H4 (cell line): ENCODE results near the gene PPP2R2C. TPM values are rescaled to one million over a fixed set of nuclear protein-coding genes. Genes with fewer than 3 reads are reported as not detected.

Experiments used
- DNase-seq: peaks from one replicate; pipeline ENCODE4 v3.0.0-alpha.2; 2015; ENCODE audit warnings: low spot score
- total RNA-seq: library from RNA; depleted of rRNA; stranded (reverse); fragments of >200 nt; shearing (Covaris generic); gene quantifications from 2 replicates; pipeline ENCODE4 v1.2.3, GENCODE V29; 2014

The PPP2R2C gene
- total RNA-seq, 1 experiment from 2014 or later: 0.91 TPM

DNA sequence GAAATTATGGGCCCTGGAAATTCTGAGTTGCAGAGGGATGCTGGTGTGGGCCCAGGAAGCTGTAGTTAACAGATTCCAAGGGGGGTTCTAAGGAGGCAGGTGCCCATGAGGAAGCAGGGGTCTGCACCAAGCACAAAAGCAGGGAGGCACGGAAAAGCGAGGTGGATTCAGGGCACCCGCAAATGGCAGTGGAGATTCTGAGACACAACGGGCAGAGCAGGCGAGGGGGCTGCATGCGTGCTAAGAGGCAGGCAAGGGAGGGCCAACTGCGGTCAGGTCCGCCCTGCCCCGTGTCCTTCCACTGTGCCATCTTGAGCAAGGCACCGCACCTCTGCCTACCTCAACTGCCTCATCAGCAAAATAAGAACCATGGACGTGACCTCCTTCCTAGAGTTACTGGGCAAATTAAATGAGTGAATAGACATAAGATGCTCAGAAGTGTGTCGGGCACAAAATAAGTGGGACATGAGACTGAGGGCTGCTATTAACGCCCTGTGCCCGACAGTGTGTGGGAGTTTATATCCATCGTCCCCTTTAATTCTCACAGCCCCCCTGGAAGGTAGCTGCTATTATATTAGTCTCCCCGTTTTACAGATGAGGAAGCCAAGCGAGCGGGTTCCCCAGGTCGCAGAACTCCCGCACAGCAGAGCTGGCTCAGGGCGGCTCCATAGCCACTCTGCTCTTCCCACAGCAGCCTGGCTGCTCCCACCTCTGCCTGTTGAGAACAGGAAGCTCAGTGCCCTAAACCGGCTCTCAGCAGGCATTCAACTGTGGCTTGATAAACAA lies 67.6 kb downstream of the PPP2R2C start:
- DNase-seq: no peak

DNA sequence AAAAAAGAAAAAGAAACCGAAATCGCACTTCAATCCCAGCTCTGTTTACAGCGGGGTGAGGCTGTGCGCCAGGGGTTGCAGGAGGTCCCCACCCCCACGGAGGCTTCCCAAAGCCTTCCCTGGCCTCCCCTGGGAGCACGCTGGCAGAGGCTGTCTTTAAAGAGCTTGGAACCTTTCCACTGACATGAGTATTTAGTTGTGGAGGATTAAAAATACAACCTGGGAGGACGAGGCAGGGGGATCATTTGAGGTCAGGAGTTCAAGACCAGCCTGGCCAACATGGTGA lies 69.1 kb downstream of the PPP2R2C start:
- no peak for DNase-seq

DNA sequence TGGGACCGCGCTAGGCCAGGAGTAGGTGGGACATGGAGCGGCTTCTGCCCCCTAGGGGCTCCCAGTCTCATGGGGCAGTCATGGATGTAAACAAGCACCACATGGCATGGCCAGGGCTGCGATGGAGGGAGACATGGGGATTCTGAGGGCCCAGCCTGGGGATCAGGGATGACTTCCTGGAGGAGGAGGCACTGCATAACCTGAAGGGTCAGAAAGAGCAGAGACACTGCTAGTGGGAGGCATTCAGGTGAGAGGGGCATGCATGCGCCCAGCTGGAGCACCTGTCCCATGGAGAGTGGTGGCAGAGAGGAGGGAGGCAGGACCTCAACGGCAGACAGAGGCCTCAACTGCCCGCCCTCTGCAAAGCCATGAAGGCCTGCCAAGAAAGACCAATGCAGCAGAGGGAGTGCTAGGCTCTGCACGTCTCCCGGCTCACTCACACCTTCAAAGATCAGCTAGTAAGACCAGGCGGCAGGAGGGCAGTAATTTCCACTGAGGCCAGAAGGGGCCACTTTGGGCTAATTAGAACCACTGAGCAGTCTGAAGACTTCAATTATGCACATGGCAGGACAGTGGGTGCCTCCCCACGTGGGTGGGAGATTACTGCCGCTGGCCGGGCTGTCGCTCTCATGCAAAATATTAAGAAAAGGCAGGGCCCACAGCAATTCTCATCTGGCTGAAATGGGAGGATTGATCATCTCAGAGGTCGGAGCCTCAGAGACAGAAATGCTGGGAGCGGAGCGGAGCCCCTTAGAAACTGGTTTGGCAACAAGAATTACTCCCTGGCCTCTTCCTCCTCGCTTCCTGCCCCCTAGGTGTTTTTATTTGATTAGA lies 69.6 kb downstream of the PPP2R2C start:
- DNase-seq: no peak

DNA sequence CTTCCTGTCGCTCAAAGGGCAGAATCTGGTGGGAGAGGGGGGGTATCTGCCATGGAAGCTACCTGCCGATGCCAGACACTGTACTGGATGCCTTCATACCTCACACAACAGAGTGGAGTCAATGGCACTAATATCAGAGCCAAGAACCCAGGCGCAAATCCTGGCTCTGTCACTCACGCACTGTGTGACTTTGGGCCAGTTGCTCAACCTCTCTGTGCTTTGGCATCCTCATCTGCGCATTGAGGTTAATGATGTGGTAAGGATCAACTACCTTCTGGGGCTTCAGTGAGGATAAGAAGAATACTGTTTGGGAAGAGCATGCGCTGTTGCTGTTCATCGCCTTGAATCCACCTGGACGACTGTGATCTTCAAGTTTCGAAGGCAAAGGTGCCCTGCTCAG lies 70.6 kb downstream of the PPP2R2C start:
- DNase-seq: no peak

DNA sequence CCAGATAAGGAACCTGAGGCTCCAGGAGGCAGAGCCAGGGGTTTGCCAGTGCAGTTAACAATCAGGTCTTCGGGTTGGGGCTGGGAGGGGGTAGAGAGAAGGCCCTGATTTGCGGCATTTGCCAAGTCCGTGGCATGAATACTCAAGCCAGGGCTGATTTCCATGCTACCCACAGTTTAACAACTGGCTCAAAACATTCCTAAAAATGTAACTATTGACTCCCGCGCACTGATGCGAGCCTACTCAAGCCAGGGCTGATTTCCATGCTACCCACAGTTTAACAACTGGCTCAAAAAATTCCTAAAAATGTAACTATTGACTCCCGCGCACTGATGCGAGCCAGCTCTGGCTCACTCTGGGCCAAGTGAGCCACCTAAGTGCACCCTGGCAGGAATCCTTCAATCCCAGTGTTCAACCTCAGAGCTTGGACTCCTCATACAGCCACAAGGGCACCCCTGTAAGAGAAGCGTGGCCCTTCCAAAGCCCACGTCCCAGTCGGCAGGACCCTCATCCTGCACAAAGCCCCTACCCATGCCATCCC lies 75.6 kb downstream of the PPP2R2C start:
- no peak for DNase-seq

DNA sequence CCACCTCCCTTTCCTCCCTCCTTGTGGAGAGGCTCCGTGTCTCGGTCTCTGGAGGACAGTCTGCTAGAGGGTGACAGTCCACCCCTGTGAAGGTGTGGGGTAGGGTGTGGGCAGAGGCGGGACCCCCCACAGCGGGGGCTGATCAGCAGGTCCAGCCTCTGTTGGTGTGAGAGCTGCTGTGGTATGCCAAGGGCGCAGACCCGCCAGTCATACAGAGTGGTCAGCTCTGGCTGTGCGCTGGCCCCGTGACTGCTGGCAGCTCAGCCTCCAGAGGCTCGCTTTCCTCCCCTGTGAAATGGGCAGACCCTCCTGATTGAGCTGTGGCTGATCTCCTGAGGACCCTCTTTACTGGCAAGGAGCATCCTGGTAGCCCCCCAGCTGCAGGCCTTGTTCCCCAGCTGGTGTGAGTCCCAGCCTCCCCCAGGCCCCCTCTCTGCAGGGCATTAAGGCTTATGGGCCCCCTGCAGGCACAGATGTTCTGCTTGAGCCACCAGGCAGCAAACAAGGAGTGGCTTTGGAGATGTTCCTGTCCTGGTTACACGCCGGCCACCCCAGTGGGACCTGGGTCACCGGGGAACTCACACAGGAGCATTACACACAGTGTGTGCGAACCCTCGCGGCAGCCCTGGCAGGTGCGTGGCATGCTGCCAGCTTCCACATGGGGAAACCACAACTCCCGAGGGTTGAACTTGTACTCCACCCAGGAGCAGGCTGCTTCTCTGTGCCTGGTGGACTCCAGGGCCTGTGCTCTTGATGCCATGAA lies 76.8 kb downstream of the PPP2R2C start:
- DNase-seq: no peak

DNA sequence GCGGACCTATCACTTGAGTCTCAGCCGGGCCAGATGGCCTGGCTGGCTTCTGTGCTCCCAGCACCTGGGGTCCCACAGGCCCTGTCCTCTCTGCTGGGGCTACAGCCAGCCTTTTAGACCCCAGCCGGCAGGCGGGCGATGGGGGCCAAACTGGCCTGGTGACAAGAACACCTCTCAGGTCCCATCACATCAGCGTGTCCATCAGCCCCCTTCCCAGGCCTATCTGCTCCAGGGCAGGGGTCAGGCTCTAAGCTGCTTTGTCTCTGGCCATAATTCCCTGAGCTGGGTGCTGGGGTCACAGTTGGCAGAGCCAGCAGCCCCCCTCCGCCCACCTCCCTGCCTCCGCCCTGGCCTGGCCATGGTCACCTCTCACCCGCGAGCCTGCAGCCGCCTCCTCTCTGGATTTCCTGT lies 77.7 kb downstream of the PPP2R2C start:
- DNase-seq: no peak

DNA sequence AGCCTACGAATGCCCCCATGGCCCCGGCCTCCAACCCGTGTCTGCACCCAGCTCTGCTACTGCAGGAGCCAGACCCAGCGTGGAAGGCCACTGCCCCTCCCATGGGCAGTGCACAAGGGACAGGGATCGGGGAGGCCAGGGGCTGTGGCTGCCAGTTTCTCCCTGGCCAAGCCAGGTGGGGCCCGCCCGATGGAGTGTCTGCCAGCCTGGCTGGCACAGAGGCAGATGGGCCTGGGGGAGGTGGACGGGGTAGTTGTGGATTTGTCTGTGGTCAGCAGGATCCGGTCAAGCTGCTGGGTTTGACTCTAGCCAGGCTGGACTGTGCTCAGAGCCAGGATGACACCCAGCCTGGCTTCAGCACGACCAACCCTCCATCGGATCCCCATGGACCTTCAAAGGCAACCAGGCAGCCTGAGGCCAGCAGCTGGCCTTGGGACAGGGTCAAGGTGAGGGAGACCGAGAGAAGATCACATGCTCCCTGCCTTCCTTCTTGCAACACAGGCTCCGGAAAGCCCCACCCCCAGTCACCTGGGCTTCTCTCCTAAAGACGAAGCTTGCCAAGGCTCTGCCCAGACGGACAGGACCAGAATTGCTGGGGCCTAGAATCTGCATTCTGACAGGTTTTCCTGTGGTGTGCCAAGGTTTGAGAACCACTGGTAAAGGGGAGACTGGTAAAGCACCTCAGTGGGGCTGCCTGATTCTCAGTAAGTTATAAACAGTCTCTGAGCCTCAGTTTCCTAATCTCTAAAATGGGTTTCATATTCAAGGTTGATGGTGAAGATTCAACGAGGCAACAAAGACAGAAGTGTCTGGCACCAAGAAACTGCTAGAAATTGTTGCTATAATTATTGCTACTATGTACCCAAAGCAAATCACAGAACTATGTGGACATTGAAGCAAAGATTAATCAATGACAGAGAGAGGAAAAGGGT lies 78.6 kb downstream of the PPP2R2C start:
- no peak for DNase-seq

DNA sequence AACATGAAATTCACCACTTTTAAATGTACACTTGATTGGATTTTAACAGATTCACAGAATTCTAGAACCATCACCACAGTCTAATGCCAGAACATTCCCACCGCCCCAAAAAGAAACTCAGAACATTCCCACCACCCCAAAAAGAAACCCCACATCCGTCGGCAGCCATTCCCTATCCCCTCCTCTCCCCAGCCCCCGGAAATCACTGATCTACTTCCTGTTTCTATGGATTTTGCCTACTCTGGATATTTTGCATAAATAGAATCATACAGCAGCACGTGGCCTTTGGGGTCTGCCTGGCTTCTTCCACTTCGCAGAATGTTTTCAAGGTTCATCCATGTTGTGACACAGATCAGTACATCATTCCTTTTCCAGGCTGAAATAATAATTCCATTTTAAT lies 79.3 kb downstream of the PPP2R2C start:
- no peak for DNase-seq

DNA sequence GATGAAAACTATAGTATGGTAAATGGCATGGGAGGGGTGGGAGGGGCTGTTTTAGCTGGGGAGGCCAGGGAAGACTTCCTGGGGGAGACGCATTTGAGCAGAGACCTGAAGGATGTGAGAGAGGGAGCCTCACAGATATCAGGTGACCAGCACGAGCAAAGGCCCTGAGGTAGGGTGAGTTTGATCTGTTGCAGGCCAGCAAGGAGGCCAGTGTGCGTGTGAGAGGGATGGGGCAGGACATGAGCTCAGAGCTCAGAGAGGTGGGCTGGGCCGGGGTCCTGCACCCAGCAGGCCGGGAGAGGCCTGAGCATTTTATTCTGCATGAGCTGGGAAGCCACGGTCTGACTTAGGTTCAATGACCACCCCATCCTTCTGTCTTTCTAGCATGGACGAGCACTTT lies 80.0 kb downstream of the PPP2R2C start:
- DNase-seq: no peak

DNA sequence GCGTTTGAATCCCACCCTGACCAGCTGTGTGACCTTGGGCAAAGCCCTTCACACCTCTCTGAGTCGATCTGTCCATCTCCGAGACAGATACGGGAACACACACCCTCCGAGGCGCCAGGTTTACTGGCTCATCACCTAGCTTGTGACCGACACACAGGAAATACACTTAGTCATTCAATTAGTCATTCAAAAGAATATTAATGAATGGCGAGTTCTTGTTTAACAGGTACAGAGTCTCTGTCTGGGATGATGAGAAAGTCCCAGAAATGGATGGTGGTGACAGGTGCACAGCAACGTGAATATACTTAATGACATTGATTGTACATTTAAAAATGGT lies 80.6 kb downstream of the PPP2R2C start:
- no peak for DNase-seq

DNA sequence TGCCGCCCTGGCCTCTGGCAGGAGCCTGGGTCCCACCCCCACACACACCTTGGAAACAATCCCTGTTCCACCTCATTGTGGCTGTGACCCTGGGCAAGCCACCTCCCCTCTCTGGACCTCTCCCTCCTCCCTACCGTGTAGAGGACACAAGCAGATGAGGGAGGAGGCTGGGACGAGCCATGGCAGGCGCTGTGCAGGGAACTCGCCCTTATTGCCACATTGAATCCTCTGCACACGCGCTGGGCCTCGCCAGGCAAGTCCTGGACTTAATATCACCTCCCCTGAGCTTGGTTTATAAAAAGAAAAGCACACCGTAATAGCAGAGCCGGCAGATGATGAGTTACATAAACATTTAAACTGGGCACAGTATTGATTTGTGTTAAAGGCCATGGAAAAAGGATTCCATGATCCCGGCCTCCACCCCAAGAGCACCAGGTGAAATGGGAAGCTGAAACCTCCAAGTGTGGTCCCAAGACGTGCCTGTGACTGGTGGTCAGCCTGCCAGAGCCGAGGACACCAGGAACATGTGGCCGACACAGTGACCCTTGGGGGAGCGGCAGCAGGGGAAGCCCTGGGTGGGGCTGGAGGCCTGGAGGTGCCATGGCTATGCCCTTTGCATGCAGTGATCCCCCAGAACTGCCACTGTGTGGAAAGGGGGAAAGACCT lies 81.1 kb downstream of the PPP2R2C start:
- no peak for DNase-seq

DNA sequence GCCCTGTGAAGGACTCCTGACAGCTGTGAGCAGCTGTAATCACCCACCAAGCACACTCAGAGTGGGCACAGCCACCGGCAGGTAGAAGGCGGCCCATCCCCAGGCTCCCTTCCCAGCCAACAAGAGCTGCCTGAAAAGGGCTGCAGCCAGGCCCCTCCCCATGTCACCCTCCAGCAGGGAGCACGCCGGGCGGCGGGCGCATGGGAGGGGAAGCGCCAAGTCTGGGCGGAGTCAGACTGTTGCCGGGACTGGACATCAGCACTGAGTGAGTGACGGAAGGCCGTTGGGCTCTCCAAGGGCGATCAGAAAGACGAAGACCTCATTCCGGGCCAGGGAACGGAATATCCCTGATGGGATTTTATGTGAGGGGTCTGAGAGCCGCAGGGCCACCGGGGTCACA lies 82.1 kb downstream of the PPP2R2C start:
- no peak for DNase-seq

DNA sequence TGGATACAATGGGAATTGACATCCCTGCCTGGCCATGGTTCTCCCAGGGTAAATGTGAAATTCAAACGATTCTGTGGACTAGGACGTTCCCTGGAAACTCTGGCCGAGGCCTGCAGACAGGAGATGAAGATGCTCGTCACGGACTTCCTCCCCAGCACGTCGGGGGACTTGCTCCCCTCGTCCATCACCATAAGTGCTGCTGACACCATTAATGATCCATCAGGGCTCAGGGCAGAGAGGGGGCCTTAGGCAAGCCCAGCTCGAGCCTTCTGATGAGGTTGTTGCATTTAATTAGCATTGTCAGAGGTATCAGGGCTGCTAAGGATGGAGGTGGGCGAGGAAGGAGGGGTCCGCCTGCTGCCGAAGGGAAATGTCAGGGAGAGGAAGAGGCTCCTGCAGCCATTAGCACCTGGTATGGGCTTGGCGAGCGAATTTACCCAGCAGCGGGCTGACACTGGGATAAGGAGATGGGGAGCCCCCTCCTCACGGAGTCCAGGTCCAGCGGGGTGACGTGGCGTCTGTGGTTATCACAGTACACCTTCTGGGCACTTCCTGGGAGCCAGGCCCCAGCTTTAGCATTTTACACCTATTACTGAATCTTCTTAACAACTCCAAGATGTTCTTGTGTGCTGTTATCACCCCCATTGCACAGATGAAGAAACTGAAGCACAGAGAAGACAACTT lies 83.1 kb downstream of the PPP2R2C start:
- DNase-seq: no peak

DNA sequence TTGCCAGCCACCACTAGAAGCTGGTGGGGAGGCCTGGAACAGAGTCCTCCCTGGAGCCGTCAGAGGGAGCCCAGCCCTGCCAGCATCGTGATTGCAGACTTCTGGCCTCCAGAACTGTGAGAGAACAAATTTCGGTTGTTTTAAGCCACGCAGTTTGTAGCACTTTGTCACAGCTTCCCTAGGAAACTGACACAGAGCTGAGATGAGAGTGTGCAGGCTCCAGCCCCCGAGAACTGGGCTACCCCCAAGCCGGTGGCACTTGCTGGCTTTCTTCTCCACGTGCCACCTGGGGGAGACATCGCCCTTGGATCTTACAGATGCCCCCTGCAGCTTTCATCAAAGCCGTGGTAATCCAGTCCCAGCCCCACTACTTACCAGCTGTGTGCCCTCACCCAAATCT lies 83.7 kb downstream of the PPP2R2C start:
- DNase-seq: no peak

DNA sequence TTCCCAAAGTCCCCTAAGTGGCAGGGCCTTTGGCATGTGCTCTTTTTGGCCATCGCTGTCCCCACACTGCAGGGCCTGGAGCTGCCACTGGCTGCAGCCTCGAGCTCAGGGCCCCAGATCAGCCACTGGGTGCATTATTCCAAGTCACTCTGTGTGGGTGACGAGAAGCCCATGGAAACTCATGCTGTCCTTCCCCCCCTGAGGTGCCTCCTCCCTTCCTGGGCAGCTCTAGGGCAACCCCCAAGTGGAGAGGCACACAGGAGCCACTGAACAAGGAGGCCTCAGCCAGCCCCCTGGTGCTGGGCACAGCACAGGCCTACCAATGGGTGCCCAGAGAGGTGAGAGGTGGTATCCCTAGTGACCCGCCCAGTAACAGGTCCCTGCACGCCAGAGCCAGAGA lies 84.5 kb downstream of the PPP2R2C start:
- DNase-seq: no peak

DNA sequence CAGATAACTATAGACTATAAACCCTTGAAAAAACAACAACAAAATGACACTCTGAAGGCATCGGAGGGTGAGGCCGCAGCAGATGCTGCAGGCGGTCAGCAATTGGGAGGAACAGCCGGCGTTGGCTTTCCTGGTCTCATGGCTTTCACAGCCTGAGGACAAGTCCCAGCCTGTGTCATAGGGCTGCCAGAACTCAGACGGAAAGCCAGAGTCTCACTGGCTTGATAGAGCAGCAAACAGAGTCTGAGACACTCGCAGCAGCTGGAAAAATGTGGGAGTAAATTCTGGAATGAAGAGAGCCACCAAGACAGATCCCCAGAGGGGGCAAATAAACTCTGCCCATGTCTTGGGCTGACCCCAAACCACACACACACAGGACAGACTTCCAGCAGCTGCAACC lies 86.3 kb downstream of the PPP2R2C start:
- no peak for DNase-seq

DNA sequence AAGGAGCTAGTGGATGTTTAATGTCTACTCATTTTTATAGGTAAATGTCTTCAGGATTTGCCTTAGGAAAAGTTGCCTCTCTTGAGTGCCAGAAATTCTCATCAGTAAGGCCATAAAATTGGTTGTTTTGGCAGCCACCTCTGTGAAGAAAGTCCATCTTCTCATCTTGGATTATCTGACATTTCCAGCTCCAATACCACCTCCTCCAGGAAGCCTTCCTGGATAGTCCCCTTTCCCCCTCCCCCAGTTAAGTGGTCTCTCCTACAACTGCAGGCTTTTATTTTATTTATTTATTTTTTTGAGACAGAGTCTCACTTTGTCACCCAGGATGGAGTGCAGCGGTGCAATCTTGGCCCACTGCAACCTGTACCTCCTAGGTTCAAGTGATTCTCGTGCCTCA lies 87.1 kb downstream of the PPP2R2C start:
- DNase-seq: no peak

DNA sequence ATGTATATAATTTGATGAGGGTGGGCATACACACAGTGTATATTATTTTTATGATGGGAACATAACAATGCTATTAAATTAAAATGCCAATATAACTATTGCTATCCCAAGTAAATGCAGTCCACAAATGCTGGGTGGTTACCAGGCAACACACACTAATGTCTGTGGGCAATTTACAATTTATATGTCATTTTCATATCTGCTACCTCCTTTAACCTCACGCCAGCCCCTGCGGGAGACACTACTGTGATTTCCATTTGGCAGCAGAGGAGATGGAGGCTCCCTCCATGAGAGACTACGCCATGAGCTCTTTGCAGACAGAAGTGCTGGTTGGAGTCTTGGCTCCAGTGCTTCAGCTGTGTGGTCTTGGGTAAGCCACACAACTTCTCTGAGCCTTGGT lies 87.9 kb downstream of the PPP2R2C start:
- DNase-seq: no peak

DNA sequence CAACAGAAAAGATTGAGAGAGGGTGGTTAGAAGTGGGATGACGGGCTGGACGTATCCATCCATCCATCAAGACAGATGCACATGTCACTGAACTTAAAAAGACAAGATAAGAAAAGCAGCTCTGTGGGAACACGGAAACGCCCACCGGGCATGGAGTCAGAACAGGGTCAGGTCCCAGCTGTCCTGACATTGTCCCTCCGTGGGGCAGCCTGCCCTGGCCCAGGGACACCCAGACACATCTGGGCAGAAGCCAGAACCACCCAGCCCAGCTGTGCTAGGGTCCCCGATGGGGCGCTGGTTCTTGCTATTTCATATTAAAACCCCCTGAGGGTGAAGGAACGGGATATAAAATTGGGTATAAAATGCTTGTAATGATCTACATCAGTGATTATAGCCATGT lies 88.5 kb downstream of the PPP2R2C start:
- DNase-seq: no peak
